ENCODE measurements around the gene CCDC88A.
"Not testable (repeated sequence)": the region's sequence is repeated elsewhere in the genome, so short reads cannot be mapped to it uniquely, and the experiment has no call there.

The CCDC88A gene

DNA sequence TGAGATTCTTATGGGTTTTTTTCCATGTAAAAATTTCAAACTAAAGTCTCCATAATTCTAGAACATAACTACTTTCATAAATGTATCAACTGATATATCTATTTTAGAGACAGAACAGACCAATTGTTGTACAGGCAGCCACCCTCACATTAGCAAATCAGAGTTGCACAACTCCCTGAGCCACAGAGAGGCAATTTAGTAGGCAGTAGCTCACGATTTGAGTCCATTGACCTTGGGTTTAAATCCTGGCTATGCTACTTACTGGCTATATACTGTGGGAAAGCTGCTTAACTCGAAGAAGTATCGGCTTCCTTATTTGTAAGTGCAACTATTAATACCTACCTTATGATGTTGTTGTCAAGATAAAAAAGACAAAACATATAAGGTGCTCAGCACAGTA is 166.8 kb downstream of the CCDC88A start:
- TF ChIP-seq POLR2A (IDR thresholded peaks at IDR 0.05; ENCODE audit: extremely low read depth, insufficient read length) (no peak), MYC (IDR thresholded peaks at IDR 0.05; ENCODE audit: low read depth, low read length) (no peak)
- TF ChIP-seq, protein P1, sequence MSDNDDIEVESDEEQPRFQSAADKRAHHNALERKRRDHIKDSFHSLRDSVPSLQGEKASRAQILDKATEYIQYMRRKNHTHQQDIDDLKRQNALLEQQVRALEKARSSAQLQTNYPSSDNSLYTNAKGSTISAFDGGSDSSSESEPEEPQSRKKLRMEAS (IDR thresholded peaks at IDR 0.05; ENCODE audit: low read depth, low read length): no peak
- TF ChIP-seq, protein P2, sequence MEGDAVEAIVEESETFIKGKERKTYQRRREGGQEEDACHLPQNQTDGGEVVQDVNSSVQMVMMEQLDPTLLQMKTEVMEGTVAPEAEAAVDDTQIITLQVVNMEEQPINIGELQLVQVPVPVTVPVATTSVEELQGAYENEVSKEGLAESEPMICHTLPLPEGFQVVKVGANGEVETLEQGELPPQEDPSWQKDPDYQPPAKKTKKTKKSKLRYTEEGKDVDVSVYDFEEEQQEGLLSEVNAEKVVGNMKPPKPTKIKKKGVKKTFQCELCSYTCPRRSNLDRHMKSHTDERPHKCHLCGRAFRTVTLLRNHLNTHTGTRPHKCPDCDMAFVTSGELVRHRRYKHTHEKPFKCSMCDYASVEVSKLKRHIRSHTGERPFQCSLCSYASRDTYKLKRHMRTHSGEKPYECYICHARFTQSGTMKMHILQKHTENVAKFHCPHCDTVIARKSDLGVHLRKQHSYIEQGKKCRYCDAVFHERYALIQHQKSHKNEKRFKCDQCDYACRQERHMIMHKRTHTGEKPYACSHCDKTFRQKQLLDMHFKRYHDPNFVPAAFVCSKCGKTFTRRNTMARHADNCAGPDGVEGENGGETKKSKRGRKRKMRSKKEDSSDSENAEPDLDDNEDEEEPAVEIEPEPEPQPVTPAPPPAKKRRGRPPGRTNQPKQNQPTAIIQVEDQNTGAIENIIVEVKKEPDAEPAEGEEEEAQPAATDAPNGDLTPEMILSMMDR (IDR thresholded peaks at IDR 0.05; ENCODE audit: low read depth, low read length): no peak
- no peak overlapping the region for H3K4me3 ChIP-seq (ENCODE audit: low read depth, low read length)
- no peak for DNase-seq (ENCODE audit: low read depth)

- H3K4me3 ChIP-seq (ENCODE audit: low read depth, low read length): no peak overlapping the region
- no peak for DNase-seq (ENCODE audit: low read depth)
- TF ChIP-seq, protein P2 (IDR thresholded peaks at IDR 0.05; ENCODE audit: low read depth, low read length): no peak
- TF ChIP-seq POLR2A (IDR thresholded peaks at IDR 0.05; ENCODE audit: extremely low read depth, insufficient read length) (no peak), MYC (IDR thresholded peaks at IDR 0.05; ENCODE audit: low read depth, low read length) (no peak)
- TF ChIP-seq, protein P1 (IDR thresholded peaks at IDR 0.05; ENCODE audit: low read depth, low read length): no peak
Observed at GRCh38 chr2:55247025-55247424, 172.6 kb downstream of the CCDC88A start.

DNA sequence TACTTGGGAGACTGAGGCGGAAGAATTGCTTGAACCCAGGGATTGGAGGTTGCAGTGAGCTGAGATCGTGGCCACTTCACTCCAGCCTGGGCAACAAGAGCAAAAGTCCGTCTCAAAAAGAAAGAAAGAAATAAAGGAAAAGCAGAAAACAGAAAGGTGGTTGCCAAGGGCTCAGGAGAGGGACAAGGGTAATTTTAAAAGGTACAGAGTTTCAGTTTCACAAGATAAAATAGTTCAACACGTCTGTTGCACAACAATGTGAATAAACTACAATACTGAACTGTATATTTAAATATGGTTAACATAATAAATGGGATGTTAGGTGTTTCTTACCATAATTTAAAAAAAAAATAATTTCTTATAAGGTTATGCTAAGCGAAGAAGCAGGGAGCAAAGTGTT is 174.2 kb downstream of the CCDC88A start:
- TF ChIP-seq POLR2A (IDR thresholded peaks at IDR 0.05; ENCODE audit: extremely low read depth, insufficient read length) (no peak), MYC (IDR thresholded peaks at IDR 0.05; ENCODE audit: low read depth, low read length) (no peak)
- TF ChIP-seq, protein P1 (IDR thresholded peaks at IDR 0.05; ENCODE audit: low read depth, low read length): no peak
- TF ChIP-seq, protein P2 (IDR thresholded peaks at IDR 0.05; ENCODE audit: low read depth, low read length): no peak
- no peak for DNase-seq (ENCODE audit: low read depth)
- H3K4me3 ChIP-seq (ENCODE audit: low read depth, low read length): no peak overlapping the region

DNA sequence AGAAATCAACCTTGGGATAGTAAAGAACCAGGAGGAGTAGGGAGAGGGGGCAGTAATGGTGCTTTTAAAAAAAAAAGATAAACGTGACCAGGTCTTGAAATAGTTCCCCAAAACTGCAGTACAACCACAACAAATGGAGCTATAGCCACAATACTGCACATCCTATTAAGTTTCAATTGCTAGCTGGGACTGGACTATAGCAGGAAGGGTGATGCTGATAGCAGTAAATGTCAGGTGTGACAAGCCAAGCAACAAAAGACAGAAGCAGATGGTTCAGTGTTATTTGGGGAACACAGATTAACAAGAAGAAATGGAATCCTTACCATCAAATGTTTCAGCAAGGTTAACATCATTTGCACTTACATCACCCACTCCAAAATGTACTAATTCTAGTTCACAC is 177.0 kb downstream of the CCDC88A start:
- H3K4me3 ChIP-seq (ENCODE audit: low read depth, low read length): no peak overlapping the region
- TF ChIP-seq MYC (IDR thresholded peaks at IDR 0.05; ENCODE audit: low read depth, low read length): no peak
- no peak for TF ChIP-seq POLR2A (IDR thresholded peaks at IDR 0.05; ENCODE audit: extremely low read depth, insufficient read length)
- TF ChIP-seq, protein P2 (IDR thresholded peaks at IDR 0.05; ENCODE audit: low read depth, low read length): no peak
- TF ChIP-seq, protein P1 (IDR thresholded peaks at IDR 0.05; ENCODE audit: low read depth, low read length): no peak
- no peak for DNase-seq (ENCODE audit: low read depth)

GRCh38 chr2:55241582-55241981 is 178.1 kb downstream of the CCDC88A start:
- H3K4me3 ChIP-seq (ENCODE audit: low read depth, low read length); DNase-seq (ENCODE audit: low read depth): not testable (repeated sequence)

- no peak overlapping the region for H3K4me3 ChIP-seq (ENCODE audit: low read depth, low read length)
- TF ChIP-seq, protein P1 (IDR thresholded peaks at IDR 0.05; ENCODE audit: low read depth, low read length): no peak
- TF ChIP-seq MYC (IDR thresholded peaks at IDR 0.05; ENCODE audit: low read depth, low read length): no peak
- no peak for TF ChIP-seq POLR2A (IDR thresholded peaks at IDR 0.05; ENCODE audit: extremely low read depth, insufficient read length)
- TF ChIP-seq, protein P2 (IDR thresholded peaks at IDR 0.05; ENCODE audit: low read depth, low read length): no peak
- no peak for DNase-seq (ENCODE audit: low read depth)
Observed at GRCh38 chr2:55239656-55240222, 179.9 kb downstream of the CCDC88A start.
